Measurements from ENCODE around the gene PPP1R14D. TPM values are rescaled to one million over a fixed set of nuclear protein-coding genes. Genes with fewer than 3 reads are reported as not detected.

PPP1R14D gene
- total and polyA plus RNA-seq, 2 of the 8 experiments (the other 6 are each of a cell fraction or from before 2014, with no cell fraction given): not detected

DNA sequence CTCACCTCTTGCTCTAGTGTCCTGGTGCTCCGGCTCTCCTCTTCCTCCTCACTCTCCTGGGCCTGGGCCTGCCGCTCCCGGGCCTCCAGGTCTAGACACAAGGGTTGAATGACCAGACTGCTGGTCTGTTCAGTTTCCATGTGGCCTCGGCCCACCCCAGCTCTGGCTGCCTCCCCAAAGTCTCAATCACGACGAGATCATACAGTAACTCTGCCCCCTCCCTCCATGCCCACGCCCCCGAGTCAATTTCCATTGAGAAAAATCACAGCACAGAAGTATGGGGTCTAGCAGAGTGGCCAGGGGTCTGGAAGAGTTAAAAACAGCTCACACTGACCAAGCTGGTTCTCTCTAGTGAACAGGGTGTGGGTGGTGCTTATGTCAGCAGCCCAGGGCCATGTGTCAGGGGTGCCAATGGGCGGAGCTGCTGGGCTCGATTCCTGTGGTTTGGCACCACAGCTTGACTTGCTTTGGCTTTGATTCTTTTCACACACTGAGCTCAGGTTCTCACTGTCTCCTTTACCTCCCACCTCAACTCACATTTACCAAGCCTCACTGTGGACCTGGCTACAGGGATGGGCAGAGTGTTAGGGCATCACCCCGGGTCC lies 51.9 kb downstream of the PPP1R14D start (continued):
- TF ChIP-seq MAFK (IDR thresholded peaks at IDR 0.05; ENCODE audit: low read depth, low read length) (no peak), POU5F1 (IDR thresholded peaks at IDR 0.05; ENCODE audit: low read depth, low read length) (no peak), EP300 (IDR thresholded peaks at IDR 0.05; ENCODE audit: borderline replicate concordance in 1 of 2, low read depth in 2 of 2, low read length in 2 of 2) (no peak), JUND (IDR thresholded peaks at IDR 0.05; ENCODE audit: low read length) (no peak)
